ENCODE data around the gene PDGFA.

DNA sequence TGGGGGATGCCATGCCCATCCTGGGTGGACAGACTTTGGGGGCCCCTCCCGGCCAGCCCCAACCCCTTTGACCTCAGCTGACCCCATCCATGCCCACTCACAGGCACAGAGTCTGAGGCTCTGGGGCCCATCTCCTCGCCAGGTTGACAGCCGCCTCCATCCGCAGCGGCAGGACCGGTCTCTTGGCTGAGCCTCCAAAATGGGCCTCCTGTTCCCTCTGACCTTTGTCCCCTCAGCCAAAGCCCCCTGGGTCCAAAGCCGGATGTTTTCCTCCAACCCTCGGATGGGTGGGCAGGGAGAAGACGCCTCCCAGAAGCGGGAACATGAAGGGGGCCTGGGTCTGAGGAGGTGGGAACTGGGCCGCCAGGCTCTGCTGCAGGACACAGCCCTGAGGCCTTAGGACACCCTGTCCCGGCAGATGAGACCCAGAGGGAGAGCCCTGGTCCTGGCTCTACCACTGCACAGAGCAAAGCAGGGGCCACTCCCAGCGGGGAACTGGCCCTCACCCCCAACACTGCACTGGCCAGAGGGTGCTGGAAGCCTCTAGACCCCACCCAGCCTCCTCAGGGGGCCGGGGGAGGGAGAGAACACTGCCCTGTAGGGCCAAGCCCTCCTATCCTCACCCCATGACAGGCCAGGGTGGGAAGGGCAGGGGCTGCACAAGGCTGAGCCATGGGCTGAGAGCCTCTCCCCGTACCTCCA, 12.6 kb downstream of the PDGFA start:
- TF ChIP-seq, protein P1, sequence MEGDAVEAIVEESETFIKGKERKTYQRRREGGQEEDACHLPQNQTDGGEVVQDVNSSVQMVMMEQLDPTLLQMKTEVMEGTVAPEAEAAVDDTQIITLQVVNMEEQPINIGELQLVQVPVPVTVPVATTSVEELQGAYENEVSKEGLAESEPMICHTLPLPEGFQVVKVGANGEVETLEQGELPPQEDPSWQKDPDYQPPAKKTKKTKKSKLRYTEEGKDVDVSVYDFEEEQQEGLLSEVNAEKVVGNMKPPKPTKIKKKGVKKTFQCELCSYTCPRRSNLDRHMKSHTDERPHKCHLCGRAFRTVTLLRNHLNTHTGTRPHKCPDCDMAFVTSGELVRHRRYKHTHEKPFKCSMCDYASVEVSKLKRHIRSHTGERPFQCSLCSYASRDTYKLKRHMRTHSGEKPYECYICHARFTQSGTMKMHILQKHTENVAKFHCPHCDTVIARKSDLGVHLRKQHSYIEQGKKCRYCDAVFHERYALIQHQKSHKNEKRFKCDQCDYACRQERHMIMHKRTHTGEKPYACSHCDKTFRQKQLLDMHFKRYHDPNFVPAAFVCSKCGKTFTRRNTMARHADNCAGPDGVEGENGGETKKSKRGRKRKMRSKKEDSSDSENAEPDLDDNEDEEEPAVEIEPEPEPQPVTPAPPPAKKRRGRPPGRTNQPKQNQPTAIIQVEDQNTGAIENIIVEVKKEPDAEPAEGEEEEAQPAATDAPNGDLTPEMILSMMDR (IDR thresholded peaks at IDR 0.05 in 4 of 5, conservative IDR thresholded peaks at IDR 0.05 in 1 of 5): no peak
- no peak for TF ChIP-seq POLR2A (IDR thresholded peaks at IDR 0.05)
